Right lobe of liver (tissue), 6 donors: Measurements from ENCODE around the gene XRCC4. TPM values are rescaled to one million over a fixed set of nuclear protein-coding genes. Genes with fewer than 3 reads are reported as not detected.

Experiments used
- ATAC-seq, 4 donors: fragments of 200-7000 bp; cut with Tn5 transposase; one replicate each; pipeline ENCODE4 v1.9.1; 2020; ENCODE audit warnings: mild to moderate bottlenecking in 4 of 4, moderate library complexity in 4 of 4
- DNase-seq, 3 donors: peaks; one replicate each; pipeline ENCODE4 v3.0.0-alpha.2; 2020
- H3K27ac ChIP-seq, 3 donors: fragments of 200-600 bp; one replicate each; pipeline ENCODE4 v1.8.0; 2022
- H3K27me3 ChIP-seq, 2 donors: fragments of 200-600 bp; one replicate each; pipeline ENCODE4 v1.8.0; 2022
- H3K36me3 ChIP-seq, 4 donors: fragments of 200-600 bp; sonication (generic) in 1 of 4; one replicate each; pipeline versions ENCODE4 v1.5.1 to v1.8.0; 2017 to 2022; ENCODE audit warnings: control low read depth in 1 of 4
- H3K4me1 ChIP-seq, 4 donors: fragments of 200-600 bp; sonication (generic) in 1 of 4; one replicate each; pipeline versions ENCODE4 v1.5.1 to v1.8.0; 2017 to 2022; ENCODE audit warnings: control low read depth in 1 of 4
- H3K4me3 ChIP-seq, 3 donors: fragments of 200-600 bp; one replicate each; pipeline ENCODE4 v1.8.0; 2022
- H3K9me3 ChIP-seq, 4 donors: fragments of 200-600 bp; sonication (generic) in 1 of 4; one replicate each; pipeline versions ENCODE4 v1.5.1 to v1.8.0; 2017 to 2022; ENCODE audit warnings: control low read depth in 1 of 4
- POLR2A ChIP-seq: fragments of 450-650 bp; IDR thresholded peaks from one replicate; pipeline ENCODE4 v1.6.1; 2017; ENCODE audit warnings: antibody characterized with exemption, mild to moderate bottlenecking
- WGBS: methylation state at CpG from one replicate; pipeline ENCODE4 v1.1.6; 2018; ENCODE audit warnings: low coverage, low lambda C conversion rate; ENCODE audit not compliant: insufficient coverage; ENCODE audit errors: missing lambda C conversion rate; 5-methylcytosine and 5-hydroxymethylcytosine counted together
- intact Hi-C, 2 donors: fragments of 100-400 bp; cut with DNase I; formaldehyde crosslinking; loops; one replicate each; pipeline versions ENCODE4 v1.11.2 to v1.14.1; 2022
- total RNA-seq, 6 experiments: library from RNA; depleted of rRNA in 2 of 6; stranded (reverse); fragments of >200 nt in 2 of 6; fragmentation: NEBNext Ultra II Directional in 3 of 6; extraction: Animal tissue kit (Norgen Biotek cat#: 25700) in 3 of 6; gene quantifications; one replicate each; pipeline versions ENCODE4 v1.1.0 to v1.2.4, GENCODE V29; 2016 to 2023
- TF ChIP-seq, protein P1 (sequence below), 4 donors: fragments of 200-600 bp in 3 of 4; fragments of 450-650 bp in 1 of 4; IDR thresholded peaks; one replicate each; pipeline versions ENCODE4 v1.5.1 to v1.8.0; 2016 to 2022; ENCODE audit warnings: antibody characterized with exemption in 4 of 4, mild to moderate bottlenecking in 2 of 4
- donor health status: DM: no; HTN: yes; CAD: no.
- donor health status: DM: no; HTN: no; CAD: no.
- donor health status: DM: no; HTN: no; CAD: no.
- donor health status: DM: no; HTN: yes; CAD: no.
- donor health status: DM: no; HTN: yes; CAD: no.

Gene XRCC4
- total RNA-seq, 6 experiments from 2014 or later, result 1.6 to 4.8 (median 2.5) TPM

DNA sequence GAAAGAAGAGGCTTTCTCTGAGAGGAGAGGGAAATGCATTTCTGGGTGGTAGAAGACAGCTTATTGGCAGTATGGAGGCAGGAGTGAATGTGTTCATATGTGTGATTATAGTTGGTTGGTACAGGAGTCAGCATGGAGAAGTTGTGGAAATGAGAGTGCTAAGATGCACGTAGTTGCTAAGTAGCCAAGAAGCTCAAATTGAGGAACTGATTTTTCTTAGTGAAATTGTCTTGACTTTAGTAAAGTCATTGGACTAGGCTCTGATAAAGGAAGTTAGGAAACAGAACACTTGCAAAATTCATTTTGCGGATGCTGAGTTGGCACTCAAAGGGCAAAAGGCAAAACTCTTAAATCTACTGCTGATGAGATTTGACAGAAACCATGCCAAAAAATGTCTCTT, 235.3 kb downstream of the XRCC4 start:
- intact Hi-C loops, result no loop called here
- no peaks in the 10 kb centered on the region for H3K4me1 ChIP-seq
- H3K27me3 ChIP-seq, result no peaks in the 10 kb centered on the region
- H3K27ac ChIP-seq, result peak overlapping the region in 1 of 3 donors; percentile 15
- 43% methylated on average over 2 of the region's 2 CpGs for WGBS
- no peak overlapping the region for H3K4me3 ChIP-seq
- H3K36me3 ChIP-seq, result no peaks in the 10 kb centered on the region
- peak; percentile 47 to 72 (median 62) for ATAC-seq
- no peak for DNase-seq
- peaks cover 0 to 6% (median 0%) of the 10 kb centered on the region in 4 donors for H3K9me3 ChIP-seq
- no peak for TF ChIP-seq POLR2A
- TF ChIP-seq, protein P1, sequence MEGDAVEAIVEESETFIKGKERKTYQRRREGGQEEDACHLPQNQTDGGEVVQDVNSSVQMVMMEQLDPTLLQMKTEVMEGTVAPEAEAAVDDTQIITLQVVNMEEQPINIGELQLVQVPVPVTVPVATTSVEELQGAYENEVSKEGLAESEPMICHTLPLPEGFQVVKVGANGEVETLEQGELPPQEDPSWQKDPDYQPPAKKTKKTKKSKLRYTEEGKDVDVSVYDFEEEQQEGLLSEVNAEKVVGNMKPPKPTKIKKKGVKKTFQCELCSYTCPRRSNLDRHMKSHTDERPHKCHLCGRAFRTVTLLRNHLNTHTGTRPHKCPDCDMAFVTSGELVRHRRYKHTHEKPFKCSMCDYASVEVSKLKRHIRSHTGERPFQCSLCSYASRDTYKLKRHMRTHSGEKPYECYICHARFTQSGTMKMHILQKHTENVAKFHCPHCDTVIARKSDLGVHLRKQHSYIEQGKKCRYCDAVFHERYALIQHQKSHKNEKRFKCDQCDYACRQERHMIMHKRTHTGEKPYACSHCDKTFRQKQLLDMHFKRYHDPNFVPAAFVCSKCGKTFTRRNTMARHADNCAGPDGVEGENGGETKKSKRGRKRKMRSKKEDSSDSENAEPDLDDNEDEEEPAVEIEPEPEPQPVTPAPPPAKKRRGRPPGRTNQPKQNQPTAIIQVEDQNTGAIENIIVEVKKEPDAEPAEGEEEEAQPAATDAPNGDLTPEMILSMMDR (IDR thresholded peaks at IDR 0.05), result no peak

DNA sequence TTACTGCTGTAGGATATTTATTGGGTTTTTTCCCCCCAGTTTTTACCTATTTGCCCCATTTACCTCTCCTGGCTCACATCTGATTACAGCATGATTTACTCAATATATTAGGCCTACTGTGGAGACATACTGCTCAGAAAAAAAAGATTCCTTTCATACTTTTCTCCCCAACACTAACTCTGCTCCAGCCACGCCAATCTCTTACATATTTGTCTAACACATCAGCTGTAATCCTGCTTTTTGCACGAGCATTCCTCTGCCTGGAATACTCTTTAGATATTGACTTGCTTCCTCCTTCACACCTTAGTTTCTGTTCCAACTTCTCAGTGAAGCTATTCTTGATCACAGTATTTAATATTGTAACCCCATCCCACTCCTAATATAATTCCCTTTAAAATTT, 236.1 kb downstream of the XRCC4 start:
- Histone ChIP-seq H3K4me3 (no peak overlapping the region), H3K27me3 (no peaks in the 10 kb centered on the region), H3K27ac (peak overlapping the region in 1 of 3 donors; percentile 17), H3K4me1 (no peaks in the 10 kb centered on the region), H3K36me3 (no peaks in the 10 kb centered on the region), H3K9me3 (peaks cover 0 to 6% (median 0%) of the 10 kb centered on the region in 4 donors)
- TF ChIP-seq, protein P1 (IDR thresholded peaks at IDR 0.05), result no peak
- no peak for TF ChIP-seq POLR2A
- ATAC-seq (no peak), DNase-seq (no peak)
- WGBS, result 63% methylated on average over 2 of the region's 2 CpGs
- intact Hi-C loops, result no loop called here

DNA sequence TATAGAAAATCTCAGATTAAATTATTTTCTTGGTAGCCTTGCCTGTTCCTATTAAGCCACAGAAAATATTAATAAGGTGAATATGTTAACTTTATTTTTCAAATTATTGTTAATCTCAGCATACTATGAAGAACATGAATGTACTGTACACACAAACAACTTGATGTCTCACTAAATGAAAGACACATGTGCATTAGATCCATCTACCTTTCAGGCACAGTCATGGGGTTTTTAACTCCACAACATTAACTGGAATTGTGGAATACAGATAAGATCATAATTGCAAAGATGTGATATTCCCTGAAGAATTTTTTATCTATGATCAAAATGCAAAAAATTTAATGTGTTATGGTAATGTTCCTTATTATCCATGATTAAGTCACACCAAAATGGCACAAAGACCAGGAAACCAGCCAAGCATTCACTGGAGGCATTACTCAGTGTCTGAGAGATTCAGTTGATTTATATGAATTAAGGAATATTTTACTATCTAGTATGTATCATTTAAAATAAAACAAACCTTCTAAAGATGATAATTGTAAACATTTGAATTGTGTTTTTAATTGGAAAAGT, 244.2 kb downstream of the XRCC4 start:
- intact Hi-C loops, result no loop called here
- Histone ChIP-seq H3K27ac (no peak overlapping the region), H3K9me3 (no peaks in the 10 kb centered on the region), H3K4me3 (no peak overlapping the region), H3K36me3 (no peaks in the 10 kb centered on the region), H3K27me3 (no peaks in the 10 kb centered on the region), H3K4me1 (no peaks in the 10 kb centered on the region)
- DNase-seq (no peak), ATAC-seq (no peak)
- TF ChIP-seq, protein P1 (IDR thresholded peaks at IDR 0.05), result no peak
- no peak for TF ChIP-seq POLR2A

DNA sequence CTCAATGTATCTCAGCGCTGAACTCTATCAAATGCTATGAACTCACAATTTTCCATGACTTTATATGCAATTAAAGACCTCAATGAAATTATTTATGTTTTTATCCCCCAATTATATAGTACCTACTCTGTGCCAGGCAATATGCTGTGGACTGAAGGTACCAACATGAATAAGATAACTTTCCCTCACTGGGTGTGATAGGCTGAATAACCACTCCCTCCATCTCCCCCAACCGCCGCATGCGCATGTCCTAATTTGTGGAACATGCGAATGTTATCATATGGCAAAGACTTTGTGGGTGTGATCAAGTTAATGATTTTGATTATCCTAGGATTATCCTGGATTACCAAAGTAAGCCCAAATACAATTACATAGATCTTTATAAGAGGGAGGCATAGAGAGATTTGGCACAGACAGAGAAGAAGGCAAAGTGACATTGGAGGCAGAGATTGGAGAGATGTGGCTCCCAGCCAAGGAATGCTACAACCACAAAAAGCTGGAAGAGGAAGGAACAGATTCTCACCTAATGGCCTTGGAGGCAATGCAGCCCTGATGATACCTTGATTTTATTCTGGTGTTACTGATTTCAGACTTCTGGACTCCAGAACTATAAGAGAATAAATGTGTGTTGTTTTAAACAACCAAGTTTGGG, 245.1 kb downstream of the XRCC4 start:
- Histone ChIP-seq H3K27me3 (no peaks in the 10 kb centered on the region), H3K4me1 (no peaks in the 10 kb centered on the region), H3K27ac (no peak overlapping the region), H3K4me3 (no peak overlapping the region), H3K9me3 (no peaks in the 10 kb centered on the region), H3K36me3 (no peaks in the 10 kb centered on the region)
- no peak for DNase-seq
- intact Hi-C loops, result no loop called here
- TF ChIP-seq POLR2A, result no peak
- TF ChIP-seq, protein P1 (IDR thresholded peaks at IDR 0.05), result no peak
- ATAC-seq, result no peak
- 97% methylated on average over 5 of the region's 5 CpGs for WGBS
